UCSD-AML1 (cell line): ENCODE measurements around the gene IL1A.
A peak's percentile ranks its signal among the peaks of the same experiment; 100 is the strongest.

Experiments
- DNase-seq: peaks from one replicate; lab custom pipeline; 2025; ENCODE audit not compliant: unreplicated experiment; lab: John Stamatoyannopoulos, UW

IL1A gene

GRCh38 chr2:112818094-112818902 is 34.0 kb upstream of the IL1A start:
- DNase-seq, result no peak

DNA sequence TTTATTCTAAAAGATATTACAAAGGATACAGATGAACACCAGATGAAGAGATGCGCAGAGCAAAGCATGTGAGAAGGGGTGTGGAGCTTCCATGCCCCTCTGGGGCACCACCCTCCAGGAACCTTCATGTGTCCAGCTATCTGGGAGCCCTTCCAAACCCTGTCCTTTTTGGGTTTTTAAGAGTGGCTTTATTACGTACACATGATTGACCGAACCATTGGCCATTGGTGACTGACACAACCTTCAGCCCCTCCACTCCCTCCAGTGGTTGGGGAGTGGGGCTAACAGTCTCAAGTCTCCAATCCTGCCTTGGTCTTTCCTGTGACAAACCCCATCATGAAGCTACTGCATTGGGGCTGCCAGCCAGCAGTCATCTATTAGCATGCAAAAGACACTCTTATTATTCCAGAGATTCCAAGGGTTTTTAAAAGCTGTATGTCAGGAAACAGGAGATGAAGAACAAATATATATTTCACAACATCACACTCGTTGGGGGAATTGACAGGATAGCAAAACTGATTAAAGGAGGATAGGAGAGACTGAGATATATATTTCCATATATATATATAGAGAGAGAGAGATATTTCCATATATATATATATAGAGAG is 32.9 kb upstream of the IL1A start:
- no peak for DNase-seq

DNA sequence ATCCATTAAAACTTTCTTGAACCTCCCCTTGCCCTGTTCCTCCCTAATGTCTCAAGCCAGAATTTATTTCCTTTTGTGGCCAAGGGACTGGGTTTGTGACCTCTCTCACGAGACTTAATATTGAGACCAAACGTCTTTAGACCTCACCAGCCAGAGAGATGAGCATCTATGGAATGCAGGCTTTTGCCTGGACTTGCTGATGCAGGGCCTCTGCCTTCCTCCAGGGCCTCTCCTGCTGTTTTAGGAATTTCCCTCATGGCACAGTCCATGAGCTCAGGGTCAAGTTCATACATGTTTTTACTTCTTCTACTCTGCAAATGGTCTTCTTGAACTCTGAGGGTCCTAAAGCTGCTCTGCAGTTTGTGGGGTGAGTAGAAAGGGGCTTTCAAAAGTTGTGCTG is 30.0 kb upstream of the IL1A start:
- DNase-seq, result no peak

GRCh38 chr2:112813280-112813966 is 29.1 kb upstream of the IL1A start:
- DNase-seq, result no peak

- no peak for DNase-seq
Measured at GRCh38 chr2:112812318-112813267, 28.3 kb upstream of the IL1A start.

DNA sequence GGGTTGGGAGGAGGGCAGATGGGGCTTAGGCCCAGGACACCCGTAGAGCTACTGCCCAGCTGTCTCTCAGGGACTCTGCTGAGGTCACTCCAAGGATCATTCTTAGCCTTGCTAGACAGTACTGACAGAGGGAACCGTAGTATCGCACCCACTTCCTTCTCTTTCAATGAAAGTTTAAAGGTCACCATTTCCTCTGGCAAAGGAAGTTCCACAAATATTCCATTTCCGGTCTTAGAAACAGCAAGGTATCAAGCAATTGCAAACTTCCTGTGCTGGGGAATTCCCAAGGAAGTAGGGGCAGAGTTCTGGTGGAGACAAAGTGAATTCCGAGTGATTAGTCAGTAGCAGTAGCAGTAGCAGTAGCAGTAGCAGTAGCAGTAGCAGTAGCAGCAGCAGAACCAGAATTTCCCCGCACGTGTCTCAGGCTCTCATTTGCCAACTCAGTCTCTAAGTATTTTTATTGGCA is 27.6 kb upstream of the IL1A start:
- peak; percentile 63 for DNase-seq

GRCh38 chr2:112811276-112811831 is 27.1 kb upstream of the IL1A start:
- DNase-seq, result no peak

- no peak for DNase-seq
Measured at GRCh38 chr2:112809112-112809511, 24.8 kb upstream of the IL1A start.

GRCh38 chr2:112807233-112807807 is 23.0 kb upstream of the IL1A start:
- no peak for DNase-seq

- no peak for DNase-seq
Measured at GRCh38 chr2:112805542-112805941, 21.2 kb upstream of the IL1A start.

- no peak for DNase-seq
Measured at GRCh38 chr2:112803691-112804521, 19.6 kb upstream of the IL1A start.

DNA sequence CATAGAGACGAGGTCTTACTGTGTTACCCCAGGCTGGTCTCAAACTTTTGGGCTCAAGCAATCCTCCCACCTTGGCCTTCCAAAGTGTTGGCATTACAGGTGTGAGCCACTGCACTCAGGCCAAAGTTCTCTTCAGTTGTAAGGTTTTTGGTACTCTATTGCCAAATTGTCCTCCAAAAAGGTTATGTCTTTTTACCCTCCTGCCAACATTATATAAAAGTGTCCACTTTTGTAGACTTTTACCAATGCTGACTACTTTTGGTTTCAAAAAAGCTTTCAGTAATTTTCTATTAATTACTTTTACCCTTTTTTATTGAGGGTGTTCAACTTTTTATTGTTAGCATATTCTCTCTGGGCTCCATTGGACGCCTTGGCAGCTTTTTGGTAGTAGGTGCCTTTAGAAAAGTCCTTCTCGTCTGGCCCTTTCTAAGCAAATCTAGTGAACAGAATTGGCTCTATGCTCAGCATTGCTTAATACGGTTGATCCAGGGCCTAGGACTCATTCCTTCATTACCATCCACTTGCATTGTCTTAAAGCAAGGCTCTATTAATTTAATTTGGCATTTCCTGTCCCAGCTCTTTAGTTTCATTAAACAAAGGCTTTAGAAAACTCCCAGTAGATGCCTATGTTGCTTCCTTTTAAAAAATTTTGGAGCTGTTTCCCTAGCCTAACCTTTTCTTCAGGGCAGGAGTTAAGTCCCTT is 16.7 kb upstream of the IL1A start:
- no peak for DNase-seq

DNA sequence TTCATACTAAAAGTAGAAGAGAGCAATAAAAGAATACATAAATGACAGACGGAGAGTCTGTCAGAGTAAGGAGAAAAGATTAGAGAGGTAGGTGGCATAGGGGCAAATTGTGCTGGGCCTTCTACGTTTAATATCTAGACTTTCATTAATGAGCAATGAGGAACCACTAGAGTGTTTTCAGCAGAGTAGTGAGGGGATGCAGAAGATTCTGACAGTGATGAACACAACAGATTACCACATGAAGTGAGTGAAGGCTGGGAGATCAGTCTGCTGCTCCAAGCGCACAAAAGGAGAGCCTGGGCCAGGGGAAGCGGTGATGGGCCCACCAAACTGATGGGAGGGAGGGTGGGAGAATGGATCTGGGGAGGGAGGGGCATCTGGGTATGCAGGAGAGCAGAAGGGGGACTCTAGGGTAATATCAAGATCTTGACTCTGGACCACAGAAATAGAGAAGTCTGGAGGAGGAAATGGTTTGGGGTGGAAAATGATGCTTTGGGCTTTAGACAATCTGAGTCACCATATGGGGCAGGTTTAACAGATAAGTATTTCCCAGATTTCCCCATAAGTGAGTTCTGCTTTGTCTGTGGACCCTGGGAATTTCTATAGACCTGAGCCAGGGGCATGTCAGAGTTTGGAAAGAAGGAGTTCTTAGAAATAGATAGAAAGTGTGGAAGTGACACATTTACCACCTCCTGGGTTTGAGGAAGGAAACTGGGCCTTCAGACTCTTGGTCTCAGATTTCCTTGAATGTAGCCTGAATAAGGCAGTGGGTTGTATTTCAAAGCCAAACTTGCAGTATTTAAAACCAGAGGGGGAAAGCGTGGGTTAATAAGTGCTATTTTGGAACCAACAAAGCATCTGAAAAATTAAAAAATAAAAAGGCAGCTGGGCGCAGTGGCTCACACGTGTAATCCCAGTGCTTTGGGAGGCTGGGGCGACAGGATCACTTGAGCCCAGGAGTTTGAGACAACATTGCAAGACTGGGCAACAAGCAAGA is 15.0 kb upstream of the IL1A start:
- DNase-seq, result no peak

DNA sequence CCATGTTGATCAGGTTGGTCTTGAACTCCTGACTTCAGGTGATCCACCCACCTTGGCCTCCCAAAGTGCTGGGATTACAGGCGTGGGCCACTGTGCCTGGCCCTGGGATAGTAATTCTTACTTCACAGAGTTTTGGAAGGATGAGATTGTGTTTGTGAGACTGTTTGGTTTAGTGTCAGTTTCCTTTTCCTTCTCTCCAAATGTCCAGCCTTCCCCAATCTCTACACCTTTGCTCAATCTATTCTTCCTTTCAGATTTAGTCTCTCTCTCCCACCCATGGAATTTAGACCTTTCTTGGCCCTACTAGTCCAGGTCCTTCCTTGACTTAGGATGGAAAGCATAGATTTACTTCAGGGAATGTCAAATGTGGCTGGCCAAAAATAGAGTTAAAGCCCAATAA is 12.2 kb upstream of the IL1A start:
- no peak for DNase-seq

DNA sequence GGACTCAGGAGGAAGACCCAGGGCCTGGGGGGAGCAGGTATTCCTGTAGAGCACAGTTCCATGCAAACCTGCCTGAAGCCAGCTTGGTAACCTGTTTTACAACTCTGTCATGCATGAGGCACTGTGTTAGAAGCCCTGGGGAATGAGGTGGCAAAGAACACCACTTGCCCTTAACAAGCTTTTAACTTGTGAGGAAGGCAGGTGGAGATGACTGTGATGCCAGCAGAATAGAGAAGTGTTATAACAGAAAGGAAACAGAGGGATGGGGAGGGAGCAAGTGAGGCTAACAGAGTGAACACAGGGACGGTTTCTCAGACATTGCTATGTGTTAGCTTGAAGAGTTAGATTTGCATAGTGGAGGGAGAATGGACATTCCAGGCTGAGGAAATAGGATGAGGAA is 11.5 kb upstream of the IL1A start:
- no peak for DNase-seq

DNA sequence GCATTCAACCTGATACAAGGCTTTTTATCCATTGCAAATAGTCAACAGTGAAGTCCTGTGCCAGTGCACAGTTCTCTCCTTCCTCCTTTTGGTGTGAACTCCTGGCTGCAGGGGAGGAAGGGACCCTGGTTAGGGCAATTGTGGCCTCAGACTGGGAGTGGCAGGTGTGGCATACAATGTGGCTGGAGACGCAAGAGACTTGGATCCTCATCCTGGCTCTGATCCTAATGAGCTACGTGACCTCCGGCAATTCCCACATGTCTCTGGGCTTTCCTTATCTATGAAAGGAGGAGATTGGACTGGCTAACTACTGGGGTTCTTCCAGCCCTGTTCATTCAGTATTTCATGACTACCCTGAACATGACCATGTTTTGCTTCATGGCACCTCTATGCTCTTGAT is 10.5 kb upstream of the IL1A start:
- DNase-seq, result no peak

GRCh38 chr2:112794131-112794733 is 9.9 kb upstream of the IL1A start:
- peak; percentile 43 for DNase-seq
